HepG2 (cell line): ENCODE measurements around the gene ATP10D. TPM values are rescaled to one million over a fixed set of nuclear protein-coding genes. Genes with fewer than 3 reads are reported as not detected.

Experiments
- EHMT2 ChIP-seq: fragments of 200-600 bp; sonication (generic); IDR thresholded peaks from 2 replicates; pipeline ENCODE4 v1.7.0; 2017; ENCODE audit warnings: antibody characterized with exemption, low read depth, low read length, borderline replicate concordance
- GLI4 ChIP-seq: sonication (generic); formaldehyde crosslinking; IDR thresholded peaks from 2 replicates; pipeline ENCODE4 v1.5.1; 2020; ENCODE audit warnings: missing genetic modification reagents, mild to moderate bottlenecking, moderate library complexity, borderline replicate concordance
- HNRNPL ChIP-seq: fragments of 200-400 bp; formaldehyde crosslinking; IDR thresholded peaks from 2 replicates; pipeline ENCODE4 v1.6.1; 2017; ENCODE audit warnings: mild to moderate bottlenecking, low read depth, low read length
- KAT7 ChIP-seq: IDR thresholded peaks from 2 replicates; pipeline ENCODE4 v1.6.1; 2018; ENCODE audit warnings: borderline replicate concordance, missing compliant biosample characterization
- MAFK ChIP-seq, 2 experiments: IDR thresholded peaks in 1 of 2; conservative IDR thresholded peaks in 1 of 2; 2 replicates each; pipeline ENCODE4 v1.6.1; 2011; ENCODE audit warnings: improper control_type of control experiment in 2 of 2, low read length in 2 of 2
- MBD4 ChIP-seq: IDR thresholded peaks from 2 replicates; pipeline ENCODE4 v1.6.1; 2012; ENCODE audit warnings: low read length, inconsistent platforms, borderline replicate concordance
- NBN ChIP-seq: fragments of 450-650 bp; conservative IDR thresholded peaks from 2 replicates; pipeline ENCODE4 v1.6.1; 2017
- PRMT3 ChIP-seq: sonication (generic); formaldehyde crosslinking; IDR thresholded peaks from 2 replicates; pipeline ENCODE4 v1.8.1; 2022; ENCODE audit warnings: low read depth, mild to moderate bottlenecking, moderate library complexity, missing genetic modification reagents, borderline replicate concordance
- SRF ChIP-seq: IDR thresholded peaks from 2 replicates; pipeline ENCODE4 v1.6.1; 2011; ENCODE audit warnings: mild to moderate bottlenecking, low read depth, low read length, moderate library complexity
- ZKSCAN8 ChIP-seq: IDR thresholded peaks from 2 replicates; pipeline ENCODE4 v1.6.1; 2016; ENCODE audit warnings: borderline replicate concordance, missing genetic modification reagents, missing compliant biosample characterization
- ZNF136 ChIP-seq: sonication (generic); formaldehyde crosslinking; IDR thresholded peaks from 2 replicates; pipeline ENCODE4 v1.8.1; 2022; ENCODE audit warnings: low read depth, mild to moderate bottlenecking, moderate library complexity, missing genetic modification reagents
- ZNF207 ChIP-seq: fragments of 450-650 bp; IDR thresholded peaks from 2 replicates; pipeline ENCODE4 v1.6.1; 2016; ENCODE audit warnings: antibody characterized with exemption, borderline replicate concordance
- ZNF253 ChIP-seq: sonication (generic); formaldehyde crosslinking; IDR thresholded peaks from 2 replicates; pipeline ENCODE4 v1.8.0; 2022; ENCODE audit warnings: mild to moderate bottlenecking, missing genetic modification reagents, borderline replicate concordance
- ZNF3 ChIP-seq: IDR thresholded peaks from 2 replicates; pipeline ENCODE4 v1.7.0; 2017; ENCODE audit warnings: inconsistent platforms
- ZNF766 ChIP-seq: sonication (generic); formaldehyde crosslinking; IDR thresholded peaks from 2 replicates; pipeline ENCODE4 v1.5.0; 2020; ENCODE audit warnings: missing genetic modification reagents, borderline replicate concordance
- polyA plus RNA-seq, 8 experiments: library from polyadenylated mRNA; depleted of rRNA in 3 of 8; stranded (reverse) in 7 of 8; unstranded in 1 of 8; fragments of >200 nt; fragmentation: Illumina TruSeq in 4 of 8; extraction: Trizol in 4 of 8; gene quantifications; 2 replicates each; pipeline versions ENCODE4 v1.2.1 to v1.2.3, GENCODE V29; 2011 to 2016; ENCODE audit warnings: low read depth in 4 of 8, missing spikeins in 1 of 8, mixed read lengths in 1 of 8; ENCODE audit not compliant: insufficient read depth in 1 of 8
- total RNA-seq, 5 experiments: library from RNA; depleted of rRNA; stranded (reverse); fragments of >200 nt; fragmentation: Illumina TruSeq; extraction: Trizol; gene quantifications; 2 replicates each; pipeline ENCODE4 v1.2.3, GENCODE V29; 2016; ENCODE audit warnings: low read depth in 1 of 5
- TF ChIP-seq, protein P1 (sequence below): sonication (generic); formaldehyde crosslinking; IDR thresholded peaks from 2 replicates; pipeline ENCODE4 v1.8.0; 2022; ENCODE audit warnings: missing genetic modification reagents, mild to moderate bottlenecking, inconsistent platforms, borderline replicate concordance
- TF ChIP-seq, protein P2 (sequence below): sonication (generic); formaldehyde crosslinking; conservative IDR thresholded peaks from 2 replicates; pipeline ENCODE4 v1.4.0; 2020; ENCODE audit warnings: missing genetic modification reagents
- TF ChIP-seq, protein P3 (sequence below): sonication (generic); formaldehyde crosslinking; IDR thresholded peaks from 2 replicates; pipeline ENCODE4 v1.4.0; 2020; ENCODE audit warnings: missing genetic modification reagents
- TF ChIP-seq, protein P4 (sequence below): sonication (generic); formaldehyde crosslinking; IDR thresholded peaks from 2 replicates; pipeline ENCODE4 v1.5.0; 2020; ENCODE audit warnings: mild to moderate bottlenecking, missing genetic modification reagents
- TF ChIP-seq, protein P5 (sequence below): sonication (generic); formaldehyde crosslinking; IDR thresholded peaks from 2 replicates; pipeline ENCODE4 v1.4.0; 2020; ENCODE audit warnings: missing genetic modification reagents

The ATP10D gene
- total and polyA plus RNA-seq, 2 of the 13 experiments (the other 11 are each of a cell fraction or from before 2014, with no cell fraction given), result 2.2 to 9.8 TPM

DNA sequence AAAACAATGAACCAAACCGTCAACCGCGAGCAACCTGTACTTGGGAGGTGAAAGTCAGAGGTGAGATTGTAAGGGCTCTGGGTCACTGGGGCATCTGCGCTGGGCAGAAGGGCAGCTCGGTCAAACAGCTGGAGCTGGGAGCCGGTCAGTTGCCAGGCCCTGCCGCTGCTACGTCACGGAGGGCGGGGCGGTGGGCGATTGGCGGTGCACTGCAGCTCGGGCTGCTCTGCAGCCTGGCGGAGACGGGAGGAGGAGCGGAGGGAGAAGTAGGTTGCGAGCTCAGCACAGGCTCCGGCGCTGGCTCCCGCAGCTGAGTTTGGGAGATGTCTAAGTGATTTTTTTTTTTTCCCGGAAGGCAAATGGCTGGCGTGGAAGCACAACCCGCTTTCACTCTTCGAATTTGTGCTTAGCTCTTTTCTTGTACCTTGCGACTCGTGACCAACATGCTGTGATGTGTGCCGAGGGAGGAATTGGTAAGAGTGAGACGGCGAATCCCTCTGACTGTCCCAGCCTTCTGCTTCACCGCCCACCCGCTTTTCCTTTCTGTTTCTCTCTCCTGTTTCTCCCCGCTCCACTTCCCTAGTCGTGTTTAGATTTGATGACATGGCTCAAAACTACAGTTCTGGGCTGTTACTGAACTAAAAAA, at the start of gene ATP10D (continued):
- TF ChIP-seq MBD4 (no peak), NBN (no peak), HNRNPL (peak; percentile 85), ZKSCAN8 (no peak), PRMT3 (no peak), ZNF136 (CRISPR knock-in tag) (no peak), MAFK (conservative IDR thresholded peaks at IDR 0.05 in 1 of 2, IDR thresholded peaks at IDR 0.05 in 1 of 2; ENCODE audit: low read length in 2 of 2) (peak; percentile 67; a peak in 3 of 4 replicates), GLI4 (CRISPR knock-in tag) (no peak), KAT7 (peak; percentile 30; the same call in 1 of the 2 replicates), ZNF253 (CRISPR knock-in tag) (no peak), ZNF207 (no peak), ZNF3 (CRISPR knock-in tag) (no peak), SRF (no peak), EHMT2 (no peak), ZNF766 (CRISPR knock-in tag) (no peak; the same call in 1 of the 2 replicates)
- TF ChIP-seq, protein P1, sequence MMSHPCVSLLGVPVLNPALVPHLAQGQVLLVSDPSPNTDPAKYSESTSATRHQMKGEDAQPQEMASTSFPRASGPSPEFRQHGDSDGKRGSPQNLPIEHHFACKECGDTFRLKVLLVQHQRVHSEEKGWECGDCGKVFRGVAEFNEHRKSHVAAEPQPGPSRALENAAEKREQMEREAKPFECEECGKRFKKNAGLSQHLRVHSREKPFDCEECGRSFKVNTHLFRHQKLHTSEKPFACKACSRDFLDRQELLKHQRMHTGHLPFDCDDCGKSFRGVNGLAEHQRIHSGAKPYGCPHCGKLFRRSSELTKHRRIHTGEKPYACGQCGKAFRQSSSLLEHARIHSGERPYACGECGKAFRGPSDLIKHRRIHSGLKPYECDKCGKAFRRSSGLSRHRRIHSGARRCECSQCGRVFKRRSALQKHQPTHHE (CRISPR knock-in tag), result peak; percentile 49; the same call in 1 of the 2 replicates
- TF ChIP-seq, protein P2, sequence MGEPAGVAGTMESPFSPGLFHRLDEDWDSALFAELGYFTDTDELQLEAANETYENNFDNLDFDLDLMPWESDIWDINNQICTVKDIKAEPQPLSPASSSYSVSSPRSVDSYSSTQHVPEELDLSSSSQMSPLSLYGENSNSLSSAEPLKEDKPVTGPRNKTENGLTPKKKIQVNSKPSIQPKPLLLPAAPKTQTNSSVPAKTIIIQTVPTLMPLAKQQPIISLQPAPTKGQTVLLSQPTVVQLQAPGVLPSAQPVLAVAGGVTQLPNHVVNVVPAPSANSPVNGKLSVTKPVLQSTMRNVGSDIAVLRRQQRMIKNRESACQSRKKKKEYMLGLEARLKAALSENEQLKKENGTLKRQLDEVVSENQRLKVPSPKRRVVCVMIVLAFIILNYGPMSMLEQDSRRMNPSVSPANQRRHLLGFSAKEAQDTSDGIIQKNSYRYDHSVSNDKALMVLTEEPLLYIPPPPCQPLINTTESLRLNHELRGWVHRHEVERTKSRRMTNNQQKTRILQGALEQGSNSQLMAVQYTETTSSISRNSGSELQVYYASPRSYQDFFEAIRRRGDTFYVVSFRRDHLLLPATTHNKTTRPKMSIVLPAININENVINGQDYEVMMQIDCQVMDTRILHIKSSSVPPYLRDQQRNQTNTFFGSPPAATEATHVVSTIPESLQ, result no peak
- TF ChIP-seq, protein P3, sequence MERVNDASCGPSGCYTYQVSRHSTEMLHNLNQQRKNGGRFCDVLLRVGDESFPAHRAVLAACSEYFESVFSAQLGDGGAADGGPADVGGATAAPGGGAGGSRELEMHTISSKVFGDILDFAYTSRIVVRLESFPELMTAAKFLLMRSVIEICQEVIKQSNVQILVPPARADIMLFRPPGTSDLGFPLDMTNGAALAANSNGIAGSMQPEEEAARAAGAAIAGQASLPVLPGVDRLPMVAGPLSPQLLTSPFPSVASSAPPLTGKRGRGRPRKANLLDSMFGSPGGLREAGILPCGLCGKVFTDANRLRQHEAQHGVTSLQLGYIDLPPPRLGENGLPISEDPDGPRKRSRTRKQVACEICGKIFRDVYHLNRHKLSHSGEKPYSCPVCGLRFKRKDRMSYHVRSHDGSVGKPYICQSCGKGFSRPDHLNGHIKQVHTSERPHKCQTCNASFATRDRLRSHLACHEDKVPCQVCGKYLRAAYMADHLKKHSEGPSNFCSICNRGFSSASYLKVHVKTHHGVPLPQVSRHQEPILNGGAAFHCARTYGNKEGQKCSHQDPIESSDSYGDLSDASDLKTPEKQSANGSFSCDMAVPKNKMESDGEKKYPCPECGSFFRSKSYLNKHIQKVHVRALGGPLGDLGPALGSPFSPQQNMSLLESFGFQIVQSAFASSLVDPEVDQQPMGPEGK (CRISPR knock-in tag), result no peak; the same call in 1 of the 2 replicates
- TF ChIP-seq, protein P4, sequence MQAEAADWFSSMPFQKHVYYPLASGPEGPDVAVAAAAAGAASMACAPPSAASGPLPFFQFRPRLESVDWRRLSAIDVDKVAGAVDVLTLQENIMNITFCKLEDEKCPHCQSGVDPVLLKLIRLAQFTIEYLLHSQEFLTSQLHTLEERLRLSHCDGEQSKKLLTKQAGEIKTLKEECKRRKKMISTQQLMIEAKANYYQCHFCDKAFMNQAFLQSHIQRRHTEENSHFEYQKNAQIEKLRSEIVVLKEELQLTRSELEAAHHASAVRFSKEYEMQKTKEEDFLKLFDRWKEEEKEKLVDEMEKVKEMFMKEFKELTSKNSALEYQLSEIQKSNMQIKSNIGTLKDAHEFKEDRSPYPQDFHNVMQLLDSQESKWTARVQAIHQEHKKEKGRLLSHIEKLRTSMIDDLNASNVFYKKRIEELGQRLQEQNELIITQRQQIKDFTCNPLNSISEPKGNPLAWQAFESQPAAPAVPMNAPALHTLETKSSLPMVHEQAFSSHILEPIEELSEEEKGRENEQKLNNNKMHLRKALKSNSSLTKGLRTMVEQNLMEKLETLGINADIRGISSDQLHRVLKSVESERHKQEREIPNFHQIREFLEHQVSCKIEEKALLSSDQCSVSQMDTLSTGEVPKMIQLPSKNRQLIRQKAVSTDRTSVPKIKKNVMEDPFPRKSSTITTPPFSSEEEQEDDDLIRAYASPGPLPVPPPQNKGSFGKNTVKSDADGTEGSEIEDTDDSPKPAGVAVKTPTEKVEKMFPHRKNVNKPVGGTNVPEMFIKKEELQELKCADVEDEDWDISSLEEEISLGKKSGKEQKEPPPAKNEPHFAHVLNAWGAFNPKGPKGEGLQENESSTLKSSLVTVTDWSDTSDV (CRISPR knock-in tag), result no peak
- TF ChIP-seq, protein P5, sequence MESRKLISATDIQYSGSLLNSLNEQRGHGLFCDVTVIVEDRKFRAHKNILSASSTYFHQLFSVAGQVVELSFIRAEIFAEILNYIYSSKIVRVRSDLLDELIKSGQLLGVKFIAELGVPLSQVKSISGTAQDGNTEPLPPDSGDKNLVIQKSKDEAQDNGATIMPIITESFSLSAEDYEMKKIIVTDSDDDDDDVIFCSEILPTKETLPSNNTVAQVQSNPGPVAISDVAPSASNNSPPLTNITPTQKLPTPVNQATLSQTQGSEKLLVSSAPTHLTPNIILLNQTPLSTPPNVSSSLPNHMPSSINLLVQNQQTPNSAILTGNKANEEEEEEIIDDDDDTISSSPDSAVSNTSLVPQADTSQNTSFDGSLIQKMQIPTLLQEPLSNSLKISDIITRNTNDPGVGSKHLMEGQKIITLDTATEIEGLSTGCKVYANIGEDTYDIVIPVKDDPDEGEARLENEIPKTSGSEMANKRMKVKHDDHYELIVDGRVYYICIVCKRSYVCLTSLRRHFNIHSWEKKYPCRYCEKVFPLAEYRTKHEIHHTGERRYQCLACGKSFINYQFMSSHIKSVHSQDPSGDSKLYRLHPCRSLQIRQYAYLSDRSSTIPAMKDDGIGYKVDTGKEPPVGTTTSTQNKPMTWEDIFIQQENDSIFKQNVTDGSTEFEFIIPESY (CRISPR knock-in tag), result no peak
